Cardiac fibroblast (primary cell): Measurements from ENCODE around the gene VPS45.
"Not testable (repeated sequence)": the region's sequence is repeated elsewhere in the genome, so short reads cannot be mapped to it uniquely, and the experiment has no call there.

Source experiments
- DNase-seq, 2 donors: peaks; one replicate each; pipeline versions ENCODE4 v3.0.0 to v3.0.0-alpha.2; 2010; ENCODE audit warnings: low read depth in 2 of 2
- H3K4me3 ChIP-seq, 2 donors: replicated peaks in 1 of 2; 1 replicate in 1 of 2; 2 replicates in 1 of 2; pipeline ENCODE4 v1.5.1; 2011; ENCODE audit warnings: low read depth in 2 of 2, low read length in 2 of 2, mild to moderate bottlenecking in 2 of 2, moderate library complexity in 1 of 2
- TF ChIP-seq, protein P1 (sequence below): IDR thresholded peaks from one replicate; pipeline ENCODE4 v1.5.1; 2011; ENCODE audit warnings: low read depth, mild to moderate bottlenecking, low read length, inconsistent platforms

Gene VPS45

GRCh38 chr1:150028322-150028721 is 39.3 kb upstream of the VPS45 start:
- H3K4me3 ChIP-seq = no peak overlapping the region
- no peak for DNase-seq
- TF ChIP-seq, protein P1, sequence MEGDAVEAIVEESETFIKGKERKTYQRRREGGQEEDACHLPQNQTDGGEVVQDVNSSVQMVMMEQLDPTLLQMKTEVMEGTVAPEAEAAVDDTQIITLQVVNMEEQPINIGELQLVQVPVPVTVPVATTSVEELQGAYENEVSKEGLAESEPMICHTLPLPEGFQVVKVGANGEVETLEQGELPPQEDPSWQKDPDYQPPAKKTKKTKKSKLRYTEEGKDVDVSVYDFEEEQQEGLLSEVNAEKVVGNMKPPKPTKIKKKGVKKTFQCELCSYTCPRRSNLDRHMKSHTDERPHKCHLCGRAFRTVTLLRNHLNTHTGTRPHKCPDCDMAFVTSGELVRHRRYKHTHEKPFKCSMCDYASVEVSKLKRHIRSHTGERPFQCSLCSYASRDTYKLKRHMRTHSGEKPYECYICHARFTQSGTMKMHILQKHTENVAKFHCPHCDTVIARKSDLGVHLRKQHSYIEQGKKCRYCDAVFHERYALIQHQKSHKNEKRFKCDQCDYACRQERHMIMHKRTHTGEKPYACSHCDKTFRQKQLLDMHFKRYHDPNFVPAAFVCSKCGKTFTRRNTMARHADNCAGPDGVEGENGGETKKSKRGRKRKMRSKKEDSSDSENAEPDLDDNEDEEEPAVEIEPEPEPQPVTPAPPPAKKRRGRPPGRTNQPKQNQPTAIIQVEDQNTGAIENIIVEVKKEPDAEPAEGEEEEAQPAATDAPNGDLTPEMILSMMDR = no peak

DNA sequence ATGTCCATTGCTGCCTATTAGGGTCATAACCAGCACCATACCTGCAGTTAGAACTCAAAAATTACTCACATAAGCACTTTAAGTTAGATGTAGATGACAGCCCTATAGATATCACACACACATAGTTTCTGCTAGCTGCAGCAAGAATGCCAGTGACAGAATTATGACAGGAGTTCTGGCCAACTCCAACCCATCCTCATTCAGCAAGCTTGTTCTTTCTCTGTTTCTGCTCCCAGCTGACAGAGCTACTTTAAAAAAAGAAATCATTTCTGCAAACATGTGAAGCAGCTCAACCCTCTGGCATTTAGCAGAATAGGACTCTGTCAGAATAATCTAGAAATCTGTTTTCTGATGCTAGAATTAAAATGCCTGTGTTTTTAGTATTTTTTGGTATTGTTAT is 33.2 kb upstream of the VPS45 start:
- H3K4me3 ChIP-seq = no peak overlapping the region

DNA sequence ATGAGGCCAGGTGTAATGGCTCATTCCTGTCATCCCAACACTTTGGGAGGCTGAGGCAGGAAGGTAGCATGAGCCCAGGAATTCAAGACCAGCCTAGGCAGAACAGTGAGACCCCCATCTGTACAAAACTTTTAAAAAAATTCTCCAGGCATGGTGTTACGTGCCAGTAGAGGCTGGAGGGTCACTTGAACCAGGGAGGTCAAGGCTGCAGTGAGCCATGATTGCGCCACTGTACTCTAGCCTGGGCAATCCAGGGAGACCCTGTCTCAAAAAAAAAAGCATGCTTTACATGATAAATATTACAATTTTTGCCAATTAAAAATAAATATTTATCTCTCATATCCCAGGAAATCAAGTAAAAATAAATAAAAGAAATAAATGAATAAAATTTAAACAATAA is 17.6 kb upstream of the VPS45 start:
- TF ChIP-seq, protein P1 = no peak
- H3K4me3 ChIP-seq = no peak overlapping the region
- DNase-seq = no peak

More for the DNA sequence above, 33.2 kb upstream of the VPS45 start:
- TF ChIP-seq, protein P1 = no peak
- no peak for DNase-seq

- DNase-seq = no peak
- TF ChIP-seq, protein P1 = no peak
- H3K4me3 ChIP-seq = no peak overlapping the region
Observed at GRCh38 chr1:150051089-150051373, 16.5 kb upstream of the VPS45 start.

DNA sequence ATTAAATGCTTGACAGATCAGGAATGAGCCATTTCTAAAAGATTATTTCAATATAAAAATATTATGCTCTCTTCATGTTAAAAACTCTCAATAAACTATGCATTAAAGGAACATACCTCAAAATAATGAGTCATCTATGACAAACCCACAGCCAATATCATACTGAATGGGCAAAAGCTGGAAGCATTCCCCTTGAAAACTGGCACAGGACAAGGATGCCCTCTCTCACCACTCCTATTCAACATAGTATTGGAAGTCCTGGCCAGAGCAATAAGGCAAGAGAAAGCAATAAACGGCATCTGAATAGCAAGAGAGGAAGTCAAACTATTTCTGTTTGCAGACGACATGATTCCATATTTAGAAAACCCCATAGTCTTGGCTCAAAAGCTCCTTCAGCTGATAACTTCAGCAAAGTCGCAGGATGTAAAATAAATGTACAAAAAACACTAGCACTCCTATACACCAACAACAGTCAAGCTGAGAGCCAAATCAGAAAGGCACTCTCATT is 15.6 kb upstream of the VPS45 start:
- not testable (repeated sequence) for DNase-seq, H3K4me3 ChIP-seq

- no peak overlapping the region for H3K4me3 ChIP-seq
- TF ChIP-seq, protein P1 = no peak
- no peak for DNase-seq
Observed at GRCh38 chr1:150053926-150054325, 13.7 kb upstream of the VPS45 start.

GRCh38 chr1:150055507-150055906 is 12.1 kb upstream of the VPS45 start:
- not testable (repeated sequence) for H3K4me3 ChIP-seq, DNase-seq

- TF ChIP-seq, protein P1 = no peak
- no peak overlapping the region for H3K4me3 ChIP-seq
- no peak for DNase-seq
Observed at GRCh38 chr1:150056407-150056806, 11.2 kb upstream of the VPS45 start.
